GM21360 (cell line): Measurements from ENCODE around the gene PIGZ.

Experiments
- ATAC-seq: cut with Tn5 transposase; IDR thresholded peaks from one replicate; pipeline ENCODE4 v1.9.1; 2021; ENCODE audit warnings: mild to moderate bottlenecking, moderate library complexity; ENCODE audit not compliant: unreplicated experiment

PIGZ gene

DNA sequence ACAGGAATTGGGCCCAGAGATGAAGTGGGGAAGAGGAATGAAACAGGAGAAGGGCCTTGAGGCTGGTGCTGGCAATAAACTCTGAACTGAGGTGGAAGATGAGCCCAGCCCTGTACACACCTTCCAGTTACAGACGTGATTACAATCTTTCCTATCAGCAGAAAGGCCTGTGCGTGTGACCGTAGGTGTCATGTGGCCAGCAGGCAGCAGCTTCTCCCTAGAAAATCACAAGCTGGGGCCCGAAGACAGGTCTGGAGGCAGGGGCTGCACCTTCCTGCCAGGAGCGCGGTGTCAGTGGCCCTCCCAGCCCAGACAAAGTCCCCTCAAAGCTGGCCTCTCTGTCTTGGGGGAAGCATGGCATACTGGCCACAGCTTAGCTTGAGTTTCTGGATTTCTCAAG is 16.7 kb upstream of the PIGZ start:
- ATAC-seq: no peak

- ATAC-seq: no peak
Observed at GRCh38 chr3:196983186-196983585, 14.6 kb upstream of the PIGZ start.

DNA sequence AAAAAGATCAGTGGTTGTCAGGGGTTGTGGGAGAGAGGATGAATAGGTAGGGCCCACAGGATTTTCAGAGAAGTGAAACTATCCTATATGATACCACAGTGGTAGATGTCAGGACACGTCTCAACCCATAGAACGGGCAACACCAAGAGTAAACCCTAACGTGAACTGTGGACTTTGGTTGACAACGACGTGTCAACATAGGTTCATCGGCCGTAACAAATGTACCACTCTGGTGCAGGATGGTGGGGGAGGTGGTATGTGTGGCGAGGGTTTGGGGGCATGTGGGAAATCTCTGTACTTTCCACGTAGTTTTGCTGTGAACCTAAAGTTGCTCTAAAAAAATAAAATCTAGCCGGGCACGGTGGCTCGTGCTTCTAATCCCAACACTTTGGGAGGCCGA is 13.0 kb upstream of the PIGZ start:
- no peak for ATAC-seq

DNA sequence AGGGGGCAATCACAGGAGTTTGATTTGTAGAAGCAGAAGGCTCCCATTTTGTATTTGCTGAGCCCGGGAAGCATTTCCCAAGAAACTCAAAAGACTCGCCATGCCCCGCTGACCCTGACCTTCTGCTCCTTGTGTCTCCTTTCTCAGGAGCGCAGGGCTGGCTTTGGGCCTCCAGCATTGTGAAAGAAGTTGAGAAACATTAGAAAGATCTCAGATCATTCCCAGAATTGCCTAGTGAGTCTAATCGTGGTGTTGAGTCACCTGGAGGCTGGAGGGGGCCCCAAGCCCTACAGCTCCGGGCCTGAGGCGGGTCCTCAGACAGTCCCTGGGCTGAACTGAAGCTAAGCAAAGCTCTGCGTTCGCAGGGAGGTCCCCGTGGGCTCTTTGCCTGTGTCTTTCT is 10.9 kb upstream of the PIGZ start:
- ATAC-seq: no peak

GRCh38 chr3:196976941-196977340 is 8.3 kb upstream of the PIGZ start:
- ATAC-seq: no peak

- no peak for ATAC-seq
Observed at GRCh38 chr3:196975349-196975748, 6.7 kb upstream of the PIGZ start.

DNA sequence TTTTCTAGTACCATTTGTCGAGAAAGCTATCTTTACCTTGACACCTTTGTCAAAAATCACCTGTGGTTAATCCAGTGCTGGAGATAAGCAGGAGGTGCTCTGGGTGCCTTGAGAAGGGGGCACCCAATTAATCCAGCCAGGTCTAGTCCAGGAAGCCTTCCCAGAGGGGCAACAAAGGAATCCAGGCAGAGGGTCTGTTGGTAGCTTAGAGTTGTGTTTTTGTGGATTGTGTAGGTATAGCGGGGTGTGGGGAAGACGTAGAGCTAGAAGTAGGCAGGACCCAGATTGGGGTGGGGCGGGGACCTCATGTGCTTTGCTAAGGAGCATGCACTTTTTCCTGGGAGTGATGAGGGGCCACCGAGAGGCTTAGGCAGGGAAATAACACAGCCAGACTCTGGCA is 6.0 kb upstream of the PIGZ start:
- ATAC-seq: no peak

- no peak for ATAC-seq
Observed at GRCh38 chr3:196971094-196971698, 2.6 kb upstream of the PIGZ start.

DNA sequence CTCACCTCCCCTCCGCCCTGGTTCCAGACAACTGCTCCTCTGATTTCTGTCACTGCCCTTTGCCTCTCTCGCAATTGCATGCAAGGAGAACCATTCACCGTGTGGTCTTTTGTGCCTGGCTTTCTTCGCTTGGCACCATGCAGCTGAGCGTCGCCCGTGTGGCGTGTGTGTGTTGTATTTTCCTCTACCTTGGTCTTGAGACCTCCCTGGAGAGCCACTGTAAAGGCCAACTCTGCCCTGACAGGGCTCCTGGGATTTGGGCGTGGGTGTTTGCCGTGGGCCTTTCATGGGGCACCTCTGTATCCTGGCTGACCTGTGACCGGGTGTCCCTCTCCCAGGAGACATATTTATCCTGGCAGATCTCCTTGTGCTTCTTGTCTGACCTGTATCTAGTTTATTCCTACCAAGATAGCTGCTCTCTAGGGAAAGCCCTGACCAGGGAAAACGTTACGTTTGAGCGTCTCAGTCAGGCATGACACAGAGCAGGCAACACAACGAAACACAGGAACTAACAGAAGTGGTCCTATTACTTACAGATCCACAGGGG is 2.0 kb upstream of the PIGZ start:
- no peak for ATAC-seq

DNA sequence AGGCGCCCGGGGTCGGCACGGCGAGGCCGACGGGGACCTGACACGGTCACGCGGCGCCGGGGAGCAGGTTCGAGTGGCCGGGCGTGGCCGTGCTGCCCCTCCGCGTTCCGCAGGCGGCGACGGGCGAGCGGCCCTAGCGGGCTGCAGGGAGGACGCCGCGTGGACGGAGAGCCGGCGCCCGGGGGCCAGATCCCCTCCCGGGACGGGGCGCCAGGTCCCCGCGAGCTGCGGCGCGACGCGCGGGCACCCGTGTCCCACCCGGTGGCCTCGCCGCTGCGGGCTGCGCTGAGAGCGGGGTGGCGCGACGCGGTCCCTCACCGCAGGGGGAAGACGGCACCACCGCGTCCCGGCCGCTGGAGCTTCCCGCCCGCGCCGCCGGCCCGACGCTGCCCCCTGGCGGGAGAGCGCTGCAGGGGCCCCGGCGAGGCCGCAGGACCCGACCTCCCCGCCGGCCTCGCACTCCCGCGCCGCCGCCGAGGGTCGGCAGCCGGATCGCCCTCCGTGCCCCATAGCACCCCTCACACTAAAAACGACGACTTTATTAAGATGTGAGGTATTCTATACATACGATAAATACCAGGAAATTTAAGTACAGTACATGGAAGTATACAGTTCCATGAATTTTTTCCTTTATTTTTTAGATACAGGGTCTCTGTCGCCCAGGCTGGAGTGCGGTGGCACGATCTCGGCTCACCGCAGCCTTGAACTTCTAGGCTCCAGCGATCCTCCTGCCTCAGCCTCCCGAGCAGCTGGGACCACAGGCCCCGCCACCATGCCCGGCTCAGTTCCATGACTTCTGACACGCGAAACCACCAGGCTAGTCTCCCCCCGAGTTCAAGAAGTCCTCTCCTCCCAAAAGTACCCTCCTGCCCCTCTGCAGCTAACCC is 1.3 kb upstream of the PIGZ start:
- peak; percentile 36 for ATAC-seq

GRCh38 chr3:196969134-196969659 is 564 bp upstream of the PIGZ start:
- ATAC-seq: peak; percentile 38

DNA sequence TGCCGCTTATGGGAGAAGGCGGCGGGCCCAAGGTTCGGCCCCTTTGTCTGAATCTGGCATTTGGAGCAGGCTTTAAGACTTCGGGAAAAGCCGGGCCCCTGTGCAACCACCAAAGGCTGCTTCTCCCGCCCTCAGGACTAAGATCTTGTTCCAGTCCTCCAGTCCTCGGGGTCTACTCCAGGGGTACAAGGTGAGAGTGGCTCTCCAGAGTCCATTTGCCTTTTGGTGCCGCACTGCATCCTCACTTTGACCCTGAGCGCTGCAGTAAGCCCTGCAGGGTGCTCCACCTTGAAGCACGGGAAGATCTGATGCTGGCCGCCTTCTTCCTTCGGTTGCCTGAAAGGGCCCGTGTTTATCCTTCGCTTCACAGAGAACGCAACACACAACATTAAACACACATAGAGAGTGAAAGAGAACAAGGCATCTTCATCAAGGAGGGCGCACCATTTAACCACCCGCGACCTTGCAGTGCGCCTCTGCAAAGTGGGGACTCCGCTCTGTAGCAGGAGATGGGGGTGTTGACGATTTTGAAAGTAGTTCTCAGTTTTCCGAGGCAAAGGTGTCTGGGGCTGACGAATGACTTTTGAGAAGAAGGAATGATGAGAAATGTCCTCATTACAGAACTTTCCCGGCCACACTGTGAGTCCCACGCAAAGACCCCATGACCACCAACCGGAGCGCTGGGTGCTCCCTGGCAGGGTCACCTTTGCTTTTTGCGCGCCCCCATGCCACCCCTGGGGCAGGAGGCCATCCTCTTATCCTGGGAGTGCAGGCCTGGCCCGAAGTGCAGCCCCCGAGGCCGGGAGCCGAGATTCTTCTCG is 1.0 kb downstream of the PIGZ start:
- no peak for ATAC-seq

GRCh38 chr3:196966526-196967401 is 1.9 kb downstream of the PIGZ start:
- ATAC-seq: no peak

DNA sequence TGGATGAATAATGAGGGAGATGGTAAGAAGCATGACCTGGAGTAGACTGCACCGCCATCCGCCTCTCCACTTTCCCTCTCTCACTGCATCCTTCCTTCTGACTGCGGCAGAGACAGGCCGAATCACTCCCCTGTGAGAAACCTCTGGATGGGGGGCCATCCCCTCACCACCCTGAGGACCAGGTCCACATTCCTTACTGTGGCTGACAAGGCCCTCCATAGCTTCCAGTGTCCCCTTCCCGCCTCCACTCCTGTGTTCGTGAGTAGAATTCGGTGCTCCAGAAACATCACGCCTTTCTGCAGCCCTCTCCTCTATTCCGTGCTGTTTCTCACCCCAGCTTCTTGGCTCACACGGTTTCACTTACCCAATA is 2.8 kb downstream of the PIGZ start:
- ATAC-seq: no peak

DNA sequence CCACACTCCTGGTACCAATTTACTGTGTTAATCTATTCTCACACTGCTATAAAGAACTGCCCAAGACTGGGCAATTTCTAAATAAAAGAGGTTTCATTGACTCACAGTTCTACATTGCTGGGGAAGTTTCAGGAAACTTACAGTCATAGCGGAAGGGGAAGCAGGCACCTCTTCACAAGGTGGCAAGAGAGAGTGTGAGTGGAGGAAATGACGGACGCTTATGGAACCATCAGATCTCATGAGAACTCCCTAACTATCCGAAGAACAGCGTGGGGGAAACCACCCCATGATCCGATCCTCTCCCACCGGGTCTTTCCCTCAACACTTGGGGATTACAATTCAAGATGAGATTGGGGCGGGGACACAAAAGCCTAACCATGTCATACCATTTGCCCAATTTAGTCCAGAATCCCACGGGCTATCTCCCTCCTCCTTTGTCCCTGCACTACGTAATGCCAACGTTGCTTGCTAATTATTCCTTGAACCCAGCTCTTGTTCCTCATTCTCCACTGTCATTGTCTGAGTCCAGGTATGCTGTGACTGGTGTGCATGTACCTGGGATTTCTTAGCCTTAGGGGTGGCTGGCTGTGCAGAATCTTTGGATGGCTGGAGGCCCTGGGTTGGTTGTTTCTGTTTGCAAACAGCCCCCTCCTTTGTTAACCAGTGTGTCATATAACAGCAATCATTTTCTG is 3.4 kb downstream of the PIGZ start:
- ATAC-seq: no peak

DNA sequence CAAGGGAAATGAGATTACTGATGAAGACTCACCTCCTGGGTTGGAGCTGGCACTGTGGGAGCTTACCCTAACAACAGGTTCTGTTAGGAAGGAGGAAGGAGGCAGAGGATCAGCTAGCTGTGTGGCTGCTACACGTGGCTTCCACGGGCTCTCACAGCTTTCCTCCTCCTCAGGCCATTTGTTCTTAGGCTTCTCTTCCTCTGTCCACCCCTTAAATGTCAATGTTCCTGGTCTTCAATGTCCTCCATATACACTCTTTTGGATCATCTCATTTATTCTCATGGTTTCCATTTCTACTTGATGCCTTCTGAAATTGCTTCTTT is 5.0 kb downstream of the PIGZ start:
- no peak for ATAC-seq

DNA sequence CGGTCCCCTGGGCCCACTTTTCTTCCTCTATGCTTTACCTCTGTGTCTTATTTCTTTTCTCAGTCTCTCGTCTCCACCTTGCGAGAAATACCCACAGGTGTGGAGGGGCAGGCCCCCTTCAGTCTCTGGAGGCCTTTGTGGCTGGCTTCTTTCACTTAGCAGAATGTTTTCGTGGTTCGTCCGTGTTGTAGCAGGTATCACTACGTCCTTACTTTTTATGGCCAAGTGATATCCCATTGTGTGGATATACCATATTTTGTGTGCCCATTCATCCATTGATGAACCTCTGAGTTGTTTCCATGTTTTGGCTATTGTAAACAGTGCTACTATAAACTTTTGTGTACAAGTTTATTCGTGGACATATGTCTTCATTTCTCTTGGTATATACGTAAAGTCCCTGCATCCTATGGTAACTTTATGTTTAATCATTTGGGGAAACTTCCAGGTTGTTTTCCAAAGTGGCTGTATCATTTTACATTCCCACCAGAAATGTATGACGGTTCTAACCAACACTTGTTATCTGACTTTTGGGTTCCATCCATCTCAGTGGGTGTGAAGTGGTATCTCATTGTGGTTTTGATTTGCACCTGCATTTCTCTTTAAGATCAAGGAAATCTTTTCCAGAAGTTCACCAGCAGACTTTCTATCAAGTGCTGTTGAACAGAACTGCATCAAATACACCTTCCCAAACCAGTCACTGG is 5.6 kb downstream of the PIGZ start:
- ATAC-seq: no peak

GRCh38 chr3:196962108-196962929 is 6.3 kb downstream of the PIGZ start:
- ATAC-seq: no peak
